VCaP (cell line): ENCODE data around the gene TYSND1.

ENCODE experiments used
- H3K27ac ChIP-seq: fragments of 450-650 bp; 2 replicates; pipeline ENCODE4 v1.5.1; 2017
- TF ChIP-seq, protein P1 (sequence below): fragments of 450-650 bp; conservative IDR thresholded peaks from 2 replicates; pipeline ENCODE4 v1.5.1; 2017; ENCODE audit warnings: mild to moderate bottlenecking, moderate library complexity

TYSND1 gene

DNA sequence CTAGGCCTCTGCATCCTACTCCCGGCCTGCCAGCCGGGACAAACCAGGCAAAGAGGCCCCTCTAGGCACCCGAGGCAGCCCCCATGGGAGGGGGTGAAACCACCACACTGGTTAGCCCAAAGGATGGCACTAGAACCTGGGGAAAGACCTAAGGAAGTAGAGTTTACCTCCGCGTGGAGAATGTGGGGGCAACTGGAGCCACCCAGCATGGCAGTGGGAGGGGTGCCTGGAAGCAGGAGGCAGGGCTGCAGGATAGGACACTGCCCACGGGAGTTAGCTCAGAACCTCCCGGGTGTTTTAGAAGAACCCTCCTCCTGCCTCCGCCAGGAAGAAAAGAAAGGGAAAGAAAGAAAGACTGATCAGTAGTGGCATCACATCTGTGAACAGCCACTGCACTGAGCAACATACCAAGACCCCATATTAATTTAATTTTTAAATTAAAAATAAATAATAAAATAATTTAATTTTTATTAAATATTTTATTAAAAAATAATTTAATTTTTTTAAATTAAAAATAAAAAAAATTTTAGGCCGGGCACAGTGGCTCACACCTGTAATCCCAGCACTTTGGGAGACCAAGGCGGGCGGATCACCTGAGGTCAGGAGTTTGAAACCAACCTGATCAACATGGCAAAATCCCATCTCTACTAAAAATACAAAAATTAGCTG is 25.1 kb downstream of the TYSND1 start:
- H3K27ac ChIP-seq: no peak overlapping the region
- TF ChIP-seq, protein P1, sequence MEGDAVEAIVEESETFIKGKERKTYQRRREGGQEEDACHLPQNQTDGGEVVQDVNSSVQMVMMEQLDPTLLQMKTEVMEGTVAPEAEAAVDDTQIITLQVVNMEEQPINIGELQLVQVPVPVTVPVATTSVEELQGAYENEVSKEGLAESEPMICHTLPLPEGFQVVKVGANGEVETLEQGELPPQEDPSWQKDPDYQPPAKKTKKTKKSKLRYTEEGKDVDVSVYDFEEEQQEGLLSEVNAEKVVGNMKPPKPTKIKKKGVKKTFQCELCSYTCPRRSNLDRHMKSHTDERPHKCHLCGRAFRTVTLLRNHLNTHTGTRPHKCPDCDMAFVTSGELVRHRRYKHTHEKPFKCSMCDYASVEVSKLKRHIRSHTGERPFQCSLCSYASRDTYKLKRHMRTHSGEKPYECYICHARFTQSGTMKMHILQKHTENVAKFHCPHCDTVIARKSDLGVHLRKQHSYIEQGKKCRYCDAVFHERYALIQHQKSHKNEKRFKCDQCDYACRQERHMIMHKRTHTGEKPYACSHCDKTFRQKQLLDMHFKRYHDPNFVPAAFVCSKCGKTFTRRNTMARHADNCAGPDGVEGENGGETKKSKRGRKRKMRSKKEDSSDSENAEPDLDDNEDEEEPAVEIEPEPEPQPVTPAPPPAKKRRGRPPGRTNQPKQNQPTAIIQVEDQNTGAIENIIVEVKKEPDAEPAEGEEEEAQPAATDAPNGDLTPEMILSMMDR: no peak

DNA sequence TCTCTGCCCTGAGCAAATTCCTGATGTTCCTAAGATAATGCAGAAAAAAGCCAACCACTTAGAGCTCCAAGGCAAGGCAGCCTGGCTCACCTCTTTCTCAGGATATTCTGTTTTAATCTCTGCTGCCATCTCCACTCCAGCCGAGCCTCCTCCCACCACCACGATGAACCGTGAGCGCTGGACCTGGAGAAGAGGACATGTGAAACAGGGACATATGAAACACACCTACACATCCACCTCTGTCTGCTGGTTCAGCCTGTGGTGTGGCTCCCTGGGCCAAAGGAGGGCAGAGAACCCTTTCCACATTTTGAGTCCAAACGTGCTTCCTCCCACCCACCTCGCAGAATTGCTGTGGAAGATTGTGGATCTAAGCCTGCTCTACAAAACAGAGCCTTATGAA is 26.1 kb downstream of the TYSND1 start:
- TF ChIP-seq, protein P1: no peak
- H3K27ac ChIP-seq: no peak overlapping the region

DNA sequence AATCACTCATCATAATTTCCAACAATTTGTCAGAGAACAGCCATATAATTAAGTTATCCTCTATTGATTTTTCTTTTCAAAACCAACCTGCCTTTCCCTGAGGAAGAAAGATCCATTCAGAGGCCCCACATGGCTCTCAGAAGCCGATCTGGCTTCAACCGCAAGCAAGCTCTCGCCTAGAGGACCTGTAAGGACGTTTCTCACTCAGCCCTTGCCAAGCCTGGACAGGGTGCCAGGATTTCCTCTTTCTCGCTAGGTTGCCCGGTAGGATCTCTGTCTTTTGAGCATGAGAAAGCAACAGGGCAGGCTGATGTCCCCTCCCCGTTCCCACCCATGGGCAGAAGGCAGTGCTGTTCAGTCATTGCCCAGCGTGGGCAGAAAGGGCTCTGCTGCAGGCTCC is 26.9 kb downstream of the TYSND1 start:
- H3K27ac ChIP-seq: no peak overlapping the region
- TF ChIP-seq, protein P1: no peak

DNA sequence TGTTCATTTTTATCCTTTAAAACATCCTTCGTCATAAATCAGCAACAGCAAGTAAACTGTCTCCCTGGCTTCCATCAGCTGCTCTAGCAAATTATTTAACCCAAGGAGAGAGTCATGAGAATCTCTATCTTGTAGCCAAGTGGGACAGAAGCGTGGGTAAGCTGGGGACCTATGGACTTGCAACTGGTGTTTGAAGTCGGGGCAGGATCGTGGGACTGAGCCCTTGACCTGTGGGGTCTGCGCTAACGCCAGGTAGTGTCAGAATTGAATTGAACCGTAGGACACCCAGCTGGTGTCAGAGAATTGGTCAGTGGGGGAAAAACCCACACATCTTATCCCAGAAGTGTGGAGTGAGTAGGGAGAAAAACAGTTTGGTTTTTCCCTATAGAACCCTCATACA is 27.3 kb downstream of the TYSND1 start:
- TF ChIP-seq, protein P1: no peak
- H3K27ac ChIP-seq: no peak overlapping the region

DNA sequence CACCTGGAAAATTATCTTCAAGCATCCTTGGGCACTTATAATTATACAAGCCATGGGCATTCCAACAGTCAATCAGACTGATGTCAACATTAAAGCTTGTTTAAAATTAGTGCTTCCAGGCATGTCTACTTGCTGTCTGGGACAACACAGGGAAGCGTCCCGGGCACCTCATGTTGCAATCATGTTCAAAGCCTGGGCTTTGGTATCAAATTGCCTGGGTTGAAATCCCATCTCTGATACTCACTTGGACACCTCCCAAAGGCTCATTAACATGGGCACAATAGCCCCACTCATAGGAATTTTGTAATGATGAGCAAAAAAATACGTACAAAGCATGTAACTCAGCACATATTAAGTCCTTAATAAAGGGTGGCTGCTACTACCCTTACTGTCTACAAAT is 28.3 kb downstream of the TYSND1 start:
- H3K27ac ChIP-seq: no peak overlapping the region
- TF ChIP-seq, protein P1: no peak

DNA sequence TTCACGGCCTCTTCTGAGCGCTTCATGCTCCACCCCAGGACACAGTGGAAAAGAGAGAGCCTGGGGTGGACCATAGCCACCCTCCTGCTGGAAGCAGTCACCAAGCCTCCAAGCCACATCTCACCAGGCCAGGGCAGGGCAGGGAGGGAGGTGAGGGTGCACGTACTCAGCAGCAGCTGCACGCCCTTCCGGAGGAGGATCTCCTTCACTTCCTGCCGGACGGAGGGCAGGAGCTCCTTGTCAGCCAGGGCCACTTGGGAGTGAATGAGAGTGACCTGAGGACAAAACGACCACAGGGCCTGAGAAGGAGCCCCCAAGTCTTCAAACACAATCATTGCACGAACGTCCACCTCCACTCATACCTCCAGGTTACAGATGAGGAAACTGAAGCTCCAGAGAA is 28.9 kb downstream of the TYSND1 start:
- TF ChIP-seq, protein P1: no peak
- H3K27ac ChIP-seq: no peak overlapping the region

DNA sequence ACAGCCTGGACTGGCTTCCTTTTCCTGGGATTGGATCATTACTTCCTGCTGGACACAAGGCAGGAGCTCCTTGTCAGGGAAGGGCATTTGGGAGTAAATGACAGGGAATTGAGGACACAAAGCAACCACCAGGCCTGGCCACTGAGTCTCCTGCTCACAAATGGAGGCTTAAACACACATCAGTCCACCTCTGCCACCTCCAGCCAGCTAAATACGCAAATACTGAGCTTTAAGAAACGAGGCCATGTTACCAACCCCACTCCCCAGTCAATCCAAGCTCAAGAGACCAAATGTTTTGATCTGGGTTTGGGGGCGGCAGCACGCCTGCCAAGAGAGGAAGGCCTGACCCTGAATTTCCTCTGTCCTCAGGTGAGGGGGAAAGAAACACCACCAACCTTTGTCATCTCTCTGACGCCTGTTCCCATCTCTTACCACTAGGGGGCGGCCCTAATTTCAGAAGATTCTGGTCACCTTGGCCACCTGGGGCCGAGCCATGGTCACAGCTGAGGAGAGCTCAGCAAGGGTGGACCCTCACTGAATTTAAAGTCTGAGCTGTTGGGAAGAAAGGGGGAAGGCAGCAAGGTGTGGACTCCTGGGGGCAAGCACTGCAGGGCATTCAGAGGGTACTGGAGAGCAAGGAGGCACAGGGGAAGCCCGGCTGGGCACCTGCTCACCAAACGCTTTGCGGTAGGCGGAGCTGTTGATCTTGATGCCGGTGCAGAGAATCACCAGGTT is 30.4 kb downstream of the TYSND1 start:
- no peak overlapping the region for H3K27ac ChIP-seq
- TF ChIP-seq, protein P1: peak; percentile 89
